Measurements from ENCODE around the gene PLPP4.

The PLPP4 gene

DNA sequence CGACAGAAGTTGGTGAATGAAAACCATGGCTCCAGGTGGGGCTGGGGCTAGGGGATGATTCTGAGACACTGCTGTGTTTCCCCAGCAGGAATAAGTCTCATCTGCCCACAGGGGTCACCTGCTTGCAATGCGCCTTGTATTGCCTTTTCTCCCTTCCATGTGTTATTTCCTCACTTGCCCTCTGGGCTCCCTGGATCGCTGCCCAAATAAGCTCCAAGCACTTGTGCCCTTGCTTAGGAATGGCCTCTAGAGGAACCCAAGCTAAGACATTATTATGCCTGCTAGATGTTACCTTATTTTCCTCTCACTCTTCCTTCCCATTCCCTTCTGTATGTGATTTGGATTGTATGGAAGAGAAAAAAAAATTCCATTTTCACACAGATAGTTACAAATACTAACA is 24.8 kb upstream of the PLPP4 start:
- H3K27ac ChIP-seq (ENCODE audit: low read depth, low read length) = no peak overlapping the region
- no peak overlapping the region for H3K4me3 ChIP-seq (ENCODE audit: low read length)
- H4K20me1 ChIP-seq (ENCODE audit: control insufficient read depth, insufficient read depth, low read depth, low read length) = no peaks in the 10 kb centered on the region
- H3K9me3 ChIP-seq (ENCODE audit: control insufficient read depth, insufficient read depth, low read length) = no peaks in the 10 kb centered on the region
- no peaks in the 10 kb centered on the region for H3K4me1 ChIP-seq (ENCODE audit: control insufficient read depth, low read length)
- H3K4me2 ChIP-seq (ENCODE audit: low read length) = no peak overlapping the region
- H3K27me3 ChIP-seq (ENCODE audit: control insufficient read depth, low read length) = no peaks in the 10 kb centered on the region
- TF ChIP-seq EZH2phosphoT487 (IDR thresholded peaks at IDR 0.05; ENCODE audit: borderline replicate concordance, low read length) = no peak
- TF ChIP-seq, protein P1, sequence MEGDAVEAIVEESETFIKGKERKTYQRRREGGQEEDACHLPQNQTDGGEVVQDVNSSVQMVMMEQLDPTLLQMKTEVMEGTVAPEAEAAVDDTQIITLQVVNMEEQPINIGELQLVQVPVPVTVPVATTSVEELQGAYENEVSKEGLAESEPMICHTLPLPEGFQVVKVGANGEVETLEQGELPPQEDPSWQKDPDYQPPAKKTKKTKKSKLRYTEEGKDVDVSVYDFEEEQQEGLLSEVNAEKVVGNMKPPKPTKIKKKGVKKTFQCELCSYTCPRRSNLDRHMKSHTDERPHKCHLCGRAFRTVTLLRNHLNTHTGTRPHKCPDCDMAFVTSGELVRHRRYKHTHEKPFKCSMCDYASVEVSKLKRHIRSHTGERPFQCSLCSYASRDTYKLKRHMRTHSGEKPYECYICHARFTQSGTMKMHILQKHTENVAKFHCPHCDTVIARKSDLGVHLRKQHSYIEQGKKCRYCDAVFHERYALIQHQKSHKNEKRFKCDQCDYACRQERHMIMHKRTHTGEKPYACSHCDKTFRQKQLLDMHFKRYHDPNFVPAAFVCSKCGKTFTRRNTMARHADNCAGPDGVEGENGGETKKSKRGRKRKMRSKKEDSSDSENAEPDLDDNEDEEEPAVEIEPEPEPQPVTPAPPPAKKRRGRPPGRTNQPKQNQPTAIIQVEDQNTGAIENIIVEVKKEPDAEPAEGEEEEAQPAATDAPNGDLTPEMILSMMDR (IDR thresholded peaks at IDR 0.05; ENCODE audit: low read depth, low read length, poor library complexity, severe bottlenecking) = no peak
- H3K9me2 ChIP-seq (replicated peaks; ENCODE audit: control insufficient read depth, low read length) = no peaks in the 10 kb centered on the region
- no peaks in the 10 kb centered on the region for H3K36me3 ChIP-seq (ENCODE audit: control insufficient read depth, low read length)
- H3K79me2 ChIP-seq (ENCODE audit: control insufficient read depth, low read length) = no peaks in the 10 kb centered on the region
- H3F3A ChIP-seq (ENCODE audit: control insufficient read depth, insufficient read depth) = no peaks in the 10 kb centered on the region

DNA sequence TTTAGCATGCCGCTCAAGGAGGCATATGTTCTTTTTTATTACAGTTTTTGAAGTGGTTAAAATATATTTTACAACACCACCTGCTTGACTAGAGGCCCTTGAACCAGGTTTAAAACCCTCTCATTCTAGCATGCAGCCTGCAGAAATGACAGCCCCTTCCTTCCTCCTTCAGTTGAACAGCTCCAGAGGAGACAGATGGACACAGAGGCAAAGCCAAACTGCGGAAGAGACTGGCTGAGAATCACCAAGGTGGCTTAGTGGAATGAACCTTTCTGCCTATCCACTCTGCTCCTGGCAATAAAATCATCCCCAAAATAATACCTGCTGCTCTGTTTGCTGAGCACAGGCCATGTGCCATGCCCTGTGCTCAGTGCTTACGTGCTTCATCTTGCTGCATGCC is 23.9 kb upstream of the PLPP4 start:
- H3K27ac ChIP-seq (ENCODE audit: low read depth, low read length) = no peak overlapping the region
- no peak for TF ChIP-seq EZH2phosphoT487 (IDR thresholded peaks at IDR 0.05; ENCODE audit: borderline replicate concordance, low read length)
- TF ChIP-seq, protein P1 (IDR thresholded peaks at IDR 0.05; ENCODE audit: low read depth, low read length, poor library complexity, severe bottlenecking) = no peak
- no peak overlapping the region for H3K4me2 ChIP-seq (ENCODE audit: low read length)

GRCh38 chr10:120436439-120437112 is 20.5 kb upstream of the PLPP4 start:
- H3K4me1 ChIP-seq (ENCODE audit: control insufficient read depth, low read length) = no peaks in the 10 kb centered on the region
- no peaks in the 10 kb centered on the region for H3F3A ChIP-seq (ENCODE audit: control insufficient read depth, insufficient read depth)
- H3K27me3 ChIP-seq (ENCODE audit: control insufficient read depth, low read length) = no peaks in the 10 kb centered on the region
- no peaks in the 10 kb centered on the region for H3K9me3 ChIP-seq (ENCODE audit: control insufficient read depth, insufficient read depth, low read length)
- no peaks in the 10 kb centered on the region for H3K79me2 ChIP-seq (ENCODE audit: control insufficient read depth, low read length)
- no peak overlapping the region for H3K27ac ChIP-seq (ENCODE audit: low read depth, low read length)
- H3K36me3 ChIP-seq (ENCODE audit: control insufficient read depth, low read length) = no peaks in the 10 kb centered on the region
- H3K9me2 ChIP-seq (replicated peaks; ENCODE audit: control insufficient read depth, low read length) = no peaks in the 10 kb centered on the region
- H3K4me2 ChIP-seq (ENCODE audit: low read length) = no peak overlapping the region
- TF ChIP-seq EZH2phosphoT487 (IDR thresholded peaks at IDR 0.05; ENCODE audit: borderline replicate concordance, low read length) = no peak
- TF ChIP-seq, protein P1 (IDR thresholded peaks at IDR 0.05; ENCODE audit: low read depth, low read length, poor library complexity, severe bottlenecking) = no peak
- no peak overlapping the region for H3K4me3 ChIP-seq (ENCODE audit: low read length)
- no peaks in the 10 kb centered on the region for H4K20me1 ChIP-seq (ENCODE audit: control insufficient read depth, insufficient read depth, low read depth, low read length)

More for the DNA sequence above, 23.9 kb upstream of the PLPP4 start:
- Histone ChIP-seq H3K4me1 (ENCODE audit: control insufficient read depth, low read length) (no peaks in the 10 kb centered on the region), H3K27me3 (ENCODE audit: control insufficient read depth, low read length) (no peaks in the 10 kb centered on the region), H3K36me3 (ENCODE audit: control insufficient read depth, low read length) (no peaks in the 10 kb centered on the region), H3K79me2 (ENCODE audit: control insufficient read depth, low read length) (no peaks in the 10 kb centered on the region), H3F3A (ENCODE audit: control insufficient read depth, insufficient read depth) (no peaks in the 10 kb centered on the region), H3K9me3 (ENCODE audit: control insufficient read depth, insufficient read depth, low read length) (no peaks in the 10 kb centered on the region), H3K9me2 (replicated peaks; ENCODE audit: control insufficient read depth, low read length) (no peaks in the 10 kb centered on the region), H4K20me1 (ENCODE audit: control insufficient read depth, insufficient read depth, low read depth, low read length) (no peaks in the 10 kb centered on the region), H3K4me3 (ENCODE audit: low read length) (no peak overlapping the region)
